Stimulated activated CD4-positive, alpha-beta T cell treated with anti-CD3 and anti-CD28 coated beads, TNF-alpha, amount 100 ng/mL, for 24 hours (primary cell): ENCODE data around the gene TRIM25.
A peak's percentile ranks its signal among the peaks of the same experiment; 100 is the strongest.
"Not testable (repeated sequence)": the region's sequence is repeated elsewhere in the genome, so short reads cannot be mapped to it uniquely, and the experiment has no call there.

Experiments used
- DNase-seq, 3 experiments: peaks; one replicate each; pipeline ENCODE4 v3.0.0-alpha.2; 2020; ENCODE audit warnings: low read depth in 3 of 3

Gene TRIM25

GRCh38 chr17:56913867-56914580 is at the start of gene TRIM25:
TSS of gene TRIM25 (minus strand) at chr17:56914049. CDS start at chr17:56913988, 61 bp downstream.
- peak; percentile 74 to 93 (median 84) for DNase-seq

GRCh38 chr17:56960596-56961538 is 47.0 kb upstream of the TRIM25 start, which contains the start of gene COIL:
TSS of gene COIL (minus strand) at chr17:56961050. CDS start at chr17:56961019, 31 bp downstream.
- peak; percentile 85 to 92 (median 92) for DNase-seq

- no peak for DNase-seq
Measured at GRCh38 chr17:56956992-56957391, 43.1 kb upstream of the TRIM25 start.

GRCh38 chr17:56949595-56949994 is 35.7 kb upstream of the TRIM25 start:
- DNase-seq, result no peak

- no peak for DNase-seq
Measured at GRCh38 chr17:56948491-56948890, 34.6 kb upstream of the TRIM25 start.

GRCh38 chr17:56947741-56948140 is 33.9 kb upstream of the TRIM25 start:
- no peak for DNase-seq

GRCh38 chr17:56945938-56946505 is 32.2 kb upstream of the TRIM25 start:
- no peak for DNase-seq

- no peak for DNase-seq
Measured at GRCh38 chr17:56943505-56944125, 29.8 kb upstream of the TRIM25 start.

GRCh38 chr17:56939869-56940484 is 26.1 kb upstream of the TRIM25 start:
- DNase-seq, result no peak

GRCh38 chr17:56938206-56938605 is 24.4 kb upstream of the TRIM25 start:
- not testable (repeated sequence) for DNase-seq

- DNase-seq, result no peak
Measured at GRCh38 chr17:56937687-56938086, 23.8 kb upstream of the TRIM25 start.

GRCh38 chr17:56936697-56937322 is 23.0 kb upstream of the TRIM25 start:
- DNase-seq, result no peak

GRCh38 chr17:56935461-56935860 is 21.6 kb upstream of the TRIM25 start:
- DNase-seq, result no peak

GRCh38 chr17:56934280-56934679 is 20.4 kb upstream of the TRIM25 start:
- DNase-seq, result no peak

- no peak for DNase-seq
Measured at GRCh38 chr17:56933868-56934267, 20.0 kb upstream of the TRIM25 start.

GRCh38 chr17:56933151-56933745 is 19.4 kb upstream of the TRIM25 start:
- no peak for DNase-seq

- no peak for DNase-seq
Measured at GRCh38 chr17:56930739-56931337, 17.0 kb upstream of the TRIM25 start.

- no peak for DNase-seq
Measured at GRCh38 chr17:56929362-56929969, 15.6 kb upstream of the TRIM25 start.

- no peak for DNase-seq
Measured at GRCh38 chr17:56928586-56928985, 14.7 kb upstream of the TRIM25 start.

GRCh38 chr17:56926704-56927103 is 12.9 kb upstream of the TRIM25 start:
- no peak for DNase-seq
